Skeletal muscle satellite cell (primary cell): ENCODE data around the gene ZNF182.
"Not testable (repeated sequence)": the region's sequence is repeated elsewhere in the genome, so short reads cannot be mapped to it uniquely, and the experiment has no call there.

Experiments
- H3K27me3 ChIP-seq: 2 replicates; pipeline ENCODE4 v1.7.0; 2013; ENCODE audit warnings: low read length; ENCODE audit not compliant: control insufficient read depth, insufficient read depth
- H3K36me3 ChIP-seq: 2 replicates; pipeline ENCODE4 v1.7.0; 2013; ENCODE audit warnings: mild to moderate bottlenecking, control low read depth, low read length; ENCODE audit not compliant: insufficient read depth
- H3K4me1 ChIP-seq: 2 replicates; pipeline ENCODE4 v1.7.0; 2013; ENCODE audit warnings: low read length; ENCODE audit not compliant: control insufficient read depth, insufficient read depth
- H3K4me2 ChIP-seq: 2 replicates; pipeline ENCODE4 v1.7.0; 2013; ENCODE audit warnings: mild to moderate bottlenecking, low read length
- H3K4me3 ChIP-seq: 2 replicates; pipeline ENCODE4 v1.7.0; 2013; ENCODE audit warnings: low read length
- H3K9ac ChIP-seq: 2 replicates; pipeline ENCODE4 v1.7.0; 2013; ENCODE audit warnings: mild to moderate bottlenecking, low read depth, low read length, moderate library complexity
- H3K9me3 ChIP-seq: replicated peaks from 2 replicates; pipeline ENCODE4 v1.7.0; 2013; ENCODE audit warnings: mild to moderate bottlenecking, control low read depth, low read length

Gene ZNF182

DNA sequence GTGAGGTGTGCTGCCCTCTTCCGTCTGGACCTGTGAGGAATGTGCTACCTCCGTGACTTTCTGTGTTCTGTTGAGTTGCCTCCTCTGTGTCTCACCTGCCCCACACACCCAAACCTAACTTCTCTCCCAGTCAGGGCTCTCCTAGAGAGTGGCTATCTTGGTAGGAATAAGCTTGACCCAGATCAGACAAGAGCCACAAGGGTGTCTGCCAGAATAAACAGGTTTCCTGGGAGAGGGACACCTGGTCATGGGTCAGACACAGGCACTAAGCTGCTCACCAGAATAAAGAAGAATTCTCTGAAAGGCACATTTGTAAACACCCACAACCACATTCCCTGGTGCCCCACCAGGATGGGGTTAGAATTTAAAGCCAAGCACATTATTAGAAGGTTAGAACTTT, 11.1 kb downstream of the ZNF182 start:
- no peak overlapping the region for H3K4me2 ChIP-seq
- no peak overlapping the region for H3K9ac ChIP-seq
- peaks cover 4% of the 10 kb centered on the region for H3K9me3 ChIP-seq
- no peak overlapping the region for H3K4me3 ChIP-seq
- H3K36me3 ChIP-seq: peaks cover 4% of the 10 kb centered on the region
- H3K27me3 ChIP-seq: no peaks in the 10 kb centered on the region
- H3K4me1 ChIP-seq: no peaks in the 10 kb centered on the region

DNA sequence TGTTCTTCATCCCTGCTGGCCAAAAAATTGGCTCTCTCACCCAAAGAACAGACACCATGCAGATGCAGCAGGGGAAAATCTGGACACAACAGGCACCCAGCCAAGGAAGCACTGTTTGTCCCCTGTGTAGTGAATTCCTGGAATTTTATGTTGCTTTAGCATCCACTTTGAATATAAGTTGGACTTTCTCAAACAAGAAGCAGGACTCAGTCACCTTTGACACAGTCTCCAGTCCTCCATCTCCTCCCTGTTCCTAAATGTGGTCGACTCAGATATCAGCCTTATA, 11.8 kb downstream of the ZNF182 start:
- no peak overlapping the region for H3K9ac ChIP-seq
- H3K4me3 ChIP-seq: no peak overlapping the region
- H3K4me2 ChIP-seq: no peak overlapping the region
- no peaks in the 10 kb centered on the region for H3K27me3 ChIP-seq
- peaks cover 4% of the 10 kb centered on the region for H3K9me3 ChIP-seq
- peaks cover 9% of the 10 kb centered on the region for H3K36me3 ChIP-seq
- no peaks in the 10 kb centered on the region for H3K4me1 ChIP-seq

DNA sequence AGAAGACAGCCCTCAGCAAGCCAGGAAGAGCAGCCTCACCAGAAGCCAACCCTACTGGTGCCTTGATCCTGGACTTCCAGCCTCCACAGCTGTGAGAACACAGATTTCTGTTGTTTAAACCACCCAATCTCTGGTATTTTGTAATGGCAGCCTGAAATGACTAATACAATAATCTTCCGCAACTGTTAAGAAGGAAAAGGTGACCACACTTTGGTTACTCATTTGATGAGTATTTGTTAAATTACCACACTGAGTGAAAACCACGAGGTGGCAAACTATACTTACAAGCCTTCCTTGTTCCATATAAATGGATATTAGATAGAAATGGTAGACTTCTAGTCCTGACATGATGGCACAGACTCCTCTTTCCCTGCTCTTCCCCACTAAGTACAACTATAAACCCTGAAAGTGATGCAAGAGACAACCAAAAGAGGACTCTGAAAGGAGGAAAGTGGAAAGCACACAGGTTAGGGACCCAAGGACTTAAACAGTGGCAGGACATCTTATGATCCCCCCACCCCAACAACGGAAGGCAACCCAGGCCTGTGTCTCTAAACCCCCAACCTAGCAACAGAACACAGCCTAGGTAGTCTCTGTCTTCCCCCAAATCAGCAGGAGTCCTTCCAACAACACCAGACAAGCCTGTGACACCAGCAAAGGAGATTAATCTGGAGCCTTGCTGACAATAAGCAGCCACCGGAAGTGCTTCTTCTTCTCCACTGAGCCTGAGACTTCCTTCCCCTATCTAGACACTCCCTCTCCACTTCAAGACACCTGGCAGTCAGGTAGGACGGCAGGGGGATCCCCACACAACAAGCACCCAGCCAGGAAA, 12.3 kb downstream of the ZNF182 start:
- no peak overlapping the region for H3K4me2 ChIP-seq

DNA sequence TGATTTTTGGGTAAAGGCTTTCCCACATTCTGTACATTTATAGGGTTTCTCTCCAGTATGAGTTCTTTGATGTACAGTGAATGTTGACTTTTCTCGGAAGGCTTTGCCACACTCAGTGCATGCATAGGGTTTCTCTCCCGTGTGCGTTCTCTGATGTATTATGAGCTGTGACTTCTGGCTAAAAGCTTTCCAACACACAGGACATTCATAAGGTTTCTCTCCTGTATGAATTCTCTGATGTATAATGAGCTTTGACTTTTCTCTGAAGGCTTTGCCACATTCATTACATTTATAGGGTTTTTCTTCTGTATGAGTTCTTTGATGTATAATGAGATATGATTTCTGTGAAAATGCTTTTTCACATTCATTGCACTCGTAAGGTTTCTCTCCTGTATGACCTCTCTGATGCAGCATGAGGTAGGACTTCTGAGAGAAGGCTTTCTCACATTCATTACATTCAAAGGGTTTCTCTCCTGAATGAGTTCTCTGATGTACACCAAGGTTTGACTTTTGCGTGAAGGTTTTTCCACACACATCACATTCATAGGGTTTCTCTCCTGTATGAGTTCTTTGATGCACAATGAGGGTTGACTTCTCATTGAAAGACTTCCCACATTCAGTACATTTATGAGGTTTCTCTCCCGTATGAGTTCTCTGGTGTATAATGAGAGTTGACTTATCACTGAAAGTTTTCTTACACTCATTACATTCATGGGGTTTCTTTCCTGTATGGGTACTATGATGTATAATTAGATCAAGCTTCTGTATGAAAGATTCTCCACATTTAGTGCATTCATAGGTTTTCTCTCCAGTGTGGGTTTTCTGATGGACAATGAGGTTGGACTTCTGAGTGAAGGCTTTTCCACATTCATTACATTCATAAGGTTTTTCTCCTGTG, 27.3 kb downstream of the ZNF182 start:
- Histone ChIP-seq H3K36me3 (peaks cover 15% of the 10 kb centered on the region), H3K4me2 (no peak overlapping the region), H3K4me3 (no peak overlapping the region), H3K9ac (no peak overlapping the region), H3K4me1 (no peaks in the 10 kb centered on the region), H3K9me3 (peaks cover 58% of the 10 kb centered on the region), H3K27me3 (no peaks in the 10 kb centered on the region)

More for the DNA sequence above, 12.3 kb downstream of the ZNF182 start:
- no peaks in the 10 kb centered on the region for H3K4me1 ChIP-seq
- no peak overlapping the region for H3K4me3 ChIP-seq
- H3K9me3 ChIP-seq: peaks cover 4% of the 10 kb centered on the region
- H3K9ac ChIP-seq: no peak overlapping the region
- H3K27me3 ChIP-seq: no peaks in the 10 kb centered on the region
- H3K36me3 ChIP-seq: peaks cover 9% of the 10 kb centered on the region

DNA sequence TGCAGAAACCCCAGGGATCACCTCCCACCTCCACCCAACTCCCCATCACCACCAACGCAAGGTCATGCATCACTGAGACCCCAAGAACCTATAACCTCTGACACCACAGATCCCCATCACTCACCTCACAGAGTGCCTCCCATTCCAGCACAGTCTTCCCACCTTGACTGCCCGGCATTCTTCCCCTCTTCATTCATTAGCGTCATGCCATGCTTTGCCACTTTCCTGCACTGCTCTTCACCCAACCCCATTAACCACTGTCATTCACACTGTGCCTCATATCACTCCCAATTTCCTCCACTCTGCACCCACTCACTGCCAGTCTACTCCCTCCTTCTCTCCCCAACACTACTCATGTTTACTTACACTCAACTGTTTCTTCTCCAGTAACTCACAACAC, 30.6 kb downstream of the ZNF182 start:
- no peaks in the 10 kb centered on the region for H3K27me3 ChIP-seq
- no peak overlapping the region for H3K4me3 ChIP-seq
- H3K4me1 ChIP-seq: no peaks in the 10 kb centered on the region
- no peak overlapping the region for H3K9ac ChIP-seq
- peaks cover 47% of the 10 kb centered on the region for H3K9me3 ChIP-seq
- H3K4me2 ChIP-seq: no peak overlapping the region
- H3K36me3 ChIP-seq: no peaks in the 10 kb centered on the region

DNA sequence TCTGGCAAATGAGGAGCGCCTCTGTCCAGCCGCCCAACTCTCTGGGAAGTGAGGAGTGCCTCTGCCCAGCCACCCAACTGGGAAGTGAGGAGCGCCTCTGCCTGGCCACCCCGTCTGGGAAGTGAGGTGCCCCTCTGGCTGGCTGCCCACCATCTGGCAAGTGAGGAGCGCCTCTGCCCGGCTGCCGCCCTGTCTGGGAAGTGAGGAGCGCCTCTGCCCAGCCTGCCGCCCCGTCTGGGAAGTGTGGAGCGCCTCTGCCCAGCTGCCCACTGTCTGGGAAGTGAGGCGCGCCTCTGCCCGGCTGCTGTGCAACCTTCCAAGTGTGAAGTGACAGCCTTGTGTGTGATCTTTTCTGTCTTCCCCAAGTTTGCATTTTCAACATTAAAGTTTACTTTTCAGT, 38.3 kb downstream of the ZNF182 start:
- H3K27me3 ChIP-seq, H3K36me3 ChIP-seq, H3K9me3 ChIP-seq, H3K4me1 ChIP-seq, H3K4me3 ChIP-seq, H3K9ac ChIP-seq, H3K4me2 ChIP-seq: not testable (repeated sequence)

DNA sequence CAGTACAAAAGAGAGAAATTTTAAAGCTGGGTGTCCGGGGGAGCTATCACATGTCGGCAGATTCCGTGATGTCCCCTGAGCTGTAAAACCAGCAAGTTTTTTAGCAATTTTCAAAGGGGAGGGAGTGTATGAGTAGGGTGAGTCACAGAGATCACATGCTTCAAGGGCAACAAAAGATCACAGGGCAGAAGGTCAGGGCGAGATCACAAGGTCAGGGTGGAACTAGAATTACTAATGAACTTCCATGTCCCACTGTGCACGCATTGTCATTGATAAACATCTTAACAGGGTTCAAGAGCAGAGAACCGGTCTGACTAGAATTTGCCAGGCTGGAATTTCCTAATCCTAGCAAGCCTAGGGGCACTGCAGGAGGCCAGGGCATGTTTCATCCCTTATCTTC, 42.0 kb downstream of the ZNF182 start:
- not testable (repeated sequence) for H3K4me1 ChIP-seq, H3K36me3 ChIP-seq, H3K4me2 ChIP-seq, H3K9me3 ChIP-seq, H3K4me3 ChIP-seq, H3K9ac ChIP-seq, H3K27me3 ChIP-seq

DNA sequence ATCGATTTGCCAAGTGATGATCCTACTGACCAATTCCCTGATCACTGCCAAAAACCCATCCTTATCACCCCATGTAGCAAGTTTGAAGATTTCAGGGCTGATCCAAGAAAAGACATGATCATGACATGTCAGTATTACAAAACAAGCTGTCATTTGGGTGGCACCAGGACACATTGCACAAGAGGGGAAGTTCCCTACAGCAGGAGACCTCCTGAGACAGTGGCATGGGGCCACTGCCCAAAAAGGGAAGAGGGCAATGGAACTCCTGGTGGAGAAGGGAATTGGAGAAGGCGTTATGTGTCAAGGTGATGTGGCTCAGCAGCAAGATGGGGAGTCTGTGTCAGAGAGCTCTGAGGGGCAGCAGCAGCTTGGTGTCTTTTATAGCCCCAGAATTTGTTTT, 43.4 kb downstream of the ZNF182 start:
- no peaks in the 10 kb centered on the region for H3K4me1 ChIP-seq
- no peak overlapping the region for H3K4me3 ChIP-seq
- no peaks in the 10 kb centered on the region for H3K36me3 ChIP-seq
- H3K9me3 ChIP-seq: no peaks in the 10 kb centered on the region
- H3K9ac ChIP-seq: no peak overlapping the region
- no peaks in the 10 kb centered on the region for H3K27me3 ChIP-seq
- H3K4me2 ChIP-seq: no peak overlapping the region

DNA sequence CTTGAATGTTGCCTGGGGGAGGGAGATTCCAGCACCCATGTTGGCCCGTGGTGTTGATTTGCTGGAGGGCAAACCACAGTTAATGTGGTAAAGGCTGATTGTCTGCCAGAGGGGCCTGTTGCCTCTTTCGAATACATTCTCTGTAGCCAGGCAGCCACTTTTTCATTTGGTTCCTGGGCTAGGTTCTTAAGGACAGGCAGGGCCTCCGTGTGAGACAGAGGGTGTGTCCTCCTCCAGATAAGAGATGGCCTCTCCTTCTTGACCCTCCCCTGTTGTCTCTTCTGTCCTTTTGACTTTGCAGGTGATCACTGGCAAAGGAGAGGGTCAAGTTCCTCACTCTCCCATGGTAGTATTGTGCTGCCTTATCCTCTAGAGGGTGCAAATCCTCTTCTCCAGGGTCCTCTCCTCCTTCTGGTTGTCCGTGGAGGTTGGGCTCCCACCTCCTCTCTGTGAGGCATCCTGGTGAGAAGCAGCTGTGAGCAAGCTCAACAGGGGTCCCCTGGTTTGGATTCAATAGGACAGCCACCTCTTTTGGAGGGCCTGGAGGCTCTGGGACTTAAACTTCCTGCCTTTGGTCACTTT, 44.9 kb downstream of the ZNF182 start:
- Histone ChIP-seq H3K9ac (no peak overlapping the region), H3K4me1 (no peaks in the 10 kb centered on the region), H3K36me3 (no peaks in the 10 kb centered on the region), H3K27me3 (no peaks in the 10 kb centered on the region), H3K9me3 (no peaks in the 10 kb centered on the region), H3K4me3 (no peak overlapping the region), H3K4me2 (no peak overlapping the region)

DNA sequence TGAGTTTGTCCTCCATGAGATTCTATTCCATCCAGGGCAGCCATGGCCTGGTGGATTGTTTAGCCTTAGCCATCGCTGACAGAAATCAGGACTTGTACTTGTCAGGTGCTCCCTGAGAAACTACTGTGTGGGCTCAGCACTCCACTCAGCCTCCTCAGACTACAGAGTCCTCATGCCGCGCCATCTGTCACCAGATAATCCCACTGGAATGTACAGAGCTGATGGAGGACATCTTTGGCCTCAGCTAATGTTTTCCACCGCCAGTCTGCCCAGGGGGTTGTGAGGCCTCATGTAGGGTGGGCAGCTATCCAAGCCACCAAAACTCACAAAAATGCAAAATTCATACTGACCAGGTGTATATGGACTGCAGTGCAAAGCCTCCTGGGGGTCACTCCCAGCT, 45.6 kb downstream of the ZNF182 start:
- not testable (repeated sequence) for H3K36me3 ChIP-seq, H3K4me1 ChIP-seq, H3K9ac ChIP-seq, H3K4me2 ChIP-seq, H3K4me3 ChIP-seq, H3K9me3 ChIP-seq, H3K27me3 ChIP-seq

DNA sequence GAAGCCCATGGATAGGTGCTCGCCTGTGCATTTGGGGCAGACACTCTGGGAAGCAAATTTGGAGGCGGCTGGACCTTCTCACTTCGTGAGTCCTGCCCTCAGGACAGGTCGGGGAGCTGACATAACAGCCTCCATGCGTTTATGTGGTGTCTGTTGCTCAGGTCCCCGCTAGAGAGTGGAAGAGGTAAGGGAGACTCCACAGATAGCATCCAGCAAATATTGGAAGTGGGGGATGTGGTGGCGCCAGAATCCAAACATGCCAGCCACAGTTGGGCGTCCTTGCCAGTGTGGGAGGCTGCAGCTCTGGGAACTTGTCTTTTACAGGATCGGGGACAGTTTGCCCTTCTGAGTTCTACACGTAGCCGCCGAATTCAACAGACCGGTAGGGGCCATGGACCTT, 47.8 kb downstream of the ZNF182 start:
- no peaks in the 10 kb centered on the region for H3K36me3 ChIP-seq
- H3K4me2 ChIP-seq: no peak overlapping the region
- no peaks in the 10 kb centered on the region for H3K4me1 ChIP-seq
- peaks cover 3% of the 10 kb centered on the region for H3K9me3 ChIP-seq
- no peak overlapping the region for H3K4me3 ChIP-seq
- no peaks in the 10 kb centered on the region for H3K27me3 ChIP-seq
- H3K9ac ChIP-seq: no peak overlapping the region
